HG02610 (cell line): ENCODE measurements around the gene UBD.

Source experiments
- ATAC-seq: cut with Tn5 transposase; IDR thresholded peaks from one replicate; pipeline ENCODE4 v1.9.1; 2021; ENCODE audit warnings: mild to moderate bottlenecking, moderate library complexity; ENCODE audit not compliant: unreplicated experiment

UBD gene

GRCh38 chr6:29559524-29560287, at the start of gene UBD:
UBD (minus strand) TSS chr6:29559732; CDS start chr6:29559701, 31 bp downstream.
- no peak for ATAC-seq

DNA sequence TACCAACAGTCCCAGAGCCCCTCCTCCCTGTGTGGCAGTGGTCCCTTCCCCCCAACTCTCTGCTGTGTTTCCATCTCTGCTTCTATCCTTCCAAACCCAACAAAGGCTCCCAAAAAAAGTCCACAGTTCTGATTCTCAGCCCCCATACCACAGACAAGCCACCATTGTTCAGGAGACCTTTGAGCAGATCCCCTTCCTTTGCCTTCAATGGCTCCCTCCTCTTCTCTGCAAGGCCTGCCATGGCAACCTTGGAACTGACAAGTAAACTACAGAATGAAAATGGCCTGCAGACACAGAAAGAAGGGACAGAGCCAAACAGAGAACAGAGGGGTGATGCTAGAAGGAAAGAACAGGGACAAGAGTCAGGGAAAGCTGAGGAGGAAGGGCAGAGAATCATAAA, 48.6 kb upstream of the UBD start:
- no peak for ATAC-seq

GRCh38 chr6:29603930-29604329, 44.4 kb upstream of the UBD start:
- ATAC-seq, result no peak

DNA sequence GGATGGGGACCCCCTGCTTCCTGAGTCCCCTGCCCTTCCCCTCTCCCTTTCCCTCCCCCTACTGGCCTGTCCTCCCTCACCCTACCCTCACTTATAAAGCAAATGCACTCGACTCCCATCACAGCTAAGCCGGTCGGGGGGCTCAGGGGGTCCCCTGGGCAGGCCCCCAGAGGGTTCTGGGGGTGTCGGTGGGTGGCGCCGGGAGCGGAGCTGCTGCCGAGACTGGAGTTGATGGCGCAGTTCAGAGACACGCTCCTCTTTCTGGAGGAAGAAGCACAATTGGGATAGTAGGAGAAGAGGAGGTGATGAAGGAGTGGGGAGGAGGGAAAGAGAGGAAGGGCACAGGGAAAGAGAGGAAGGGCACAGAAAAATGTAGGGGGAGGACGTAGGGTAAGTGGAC, 43.9 kb upstream of the UBD start:
- ATAC-seq, result no peak

DNA sequence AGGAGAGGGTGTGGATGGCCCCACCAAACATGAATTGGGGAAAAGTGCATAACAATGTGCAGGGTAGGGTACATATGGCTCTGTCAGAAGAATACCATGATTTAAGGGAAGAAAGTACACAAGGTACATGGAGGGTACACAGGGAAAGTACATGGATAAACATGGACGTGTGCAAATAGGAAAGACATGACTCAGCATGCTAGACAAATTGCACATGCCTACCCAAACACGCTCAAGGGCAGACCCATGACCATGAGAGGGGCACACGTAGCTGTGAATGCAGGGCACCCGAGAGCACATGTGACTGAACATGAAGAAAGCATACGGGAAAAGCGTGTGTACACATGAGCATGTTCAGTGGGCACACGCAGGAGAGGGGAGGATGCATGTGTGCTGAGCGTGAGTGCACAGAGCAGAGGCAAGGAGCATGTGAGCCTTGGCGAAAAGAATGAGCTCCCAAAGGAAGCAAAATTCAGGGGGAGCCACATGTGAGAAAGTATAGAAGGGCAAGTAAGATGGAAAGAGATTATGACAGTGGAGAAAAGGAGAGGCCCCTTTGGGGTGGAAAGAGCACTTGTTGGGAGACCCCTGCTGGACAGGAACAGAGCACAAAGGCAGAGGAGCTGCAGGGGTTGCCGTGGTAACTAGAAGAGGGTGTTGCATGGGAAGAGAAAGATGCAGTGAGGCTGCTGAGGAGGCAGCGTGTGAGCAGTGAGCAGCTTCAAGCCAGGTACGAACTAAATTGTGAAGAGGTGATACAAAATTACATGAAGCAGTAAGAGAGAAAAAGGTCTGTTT, 43.2 kb upstream of the UBD start:
- ATAC-seq, result no peak

DNA sequence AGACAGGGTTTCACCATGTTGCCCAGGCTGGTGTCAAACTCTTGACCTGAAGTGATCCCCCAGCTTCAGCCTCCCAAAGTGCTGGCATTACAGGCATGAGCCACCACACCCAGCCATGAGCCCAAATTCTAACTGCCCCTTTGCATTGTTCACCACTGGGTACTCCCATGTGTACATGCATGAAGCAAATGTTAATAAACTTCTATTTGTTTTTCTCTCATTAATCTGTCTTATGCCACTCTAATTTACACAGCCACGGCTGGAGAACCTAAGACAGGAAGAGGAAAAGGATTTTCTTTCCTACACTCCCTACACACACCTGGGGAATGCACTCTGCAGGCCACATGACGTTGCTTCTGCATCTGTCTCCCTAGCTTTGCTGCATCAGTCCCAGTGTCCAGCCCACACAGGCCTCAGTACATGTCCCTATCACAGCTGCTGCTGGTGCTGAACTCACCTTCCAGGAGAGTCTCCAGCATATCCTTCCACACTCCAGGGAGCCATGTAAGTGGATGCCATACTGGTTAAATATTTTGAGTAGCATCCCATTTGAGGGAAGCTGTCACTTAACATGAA, 38.7 kb upstream of the UBD start:
- no peak for ATAC-seq

DNA sequence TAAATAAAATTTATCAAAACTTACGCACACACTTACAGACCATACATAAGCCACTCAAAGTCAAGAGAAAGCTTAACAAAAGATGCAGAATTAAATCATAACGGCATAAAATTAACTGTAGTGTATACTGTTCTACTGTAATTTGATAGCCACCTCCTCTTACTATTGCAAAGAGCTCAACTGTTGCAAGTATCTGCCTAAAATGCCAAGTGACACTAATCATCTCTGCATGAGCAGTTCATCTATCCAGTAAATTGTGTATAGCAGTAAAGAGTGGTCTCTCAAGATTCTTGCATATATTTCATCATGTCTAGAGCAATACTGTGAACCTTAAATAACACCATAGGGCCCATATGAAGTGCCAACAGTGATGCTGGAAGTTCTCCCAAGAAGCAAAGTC, 37.7 kb upstream of the UBD start:
- ATAC-seq, result no peak

GRCh38 chr6:29596381-29596900, 36.9 kb upstream of the UBD start:
- no peak for ATAC-seq

- no peak for ATAC-seq
These were observed 33.8 kb upstream of the UBD start for GRCh38 chr6:29593199-29593855.

DNA sequence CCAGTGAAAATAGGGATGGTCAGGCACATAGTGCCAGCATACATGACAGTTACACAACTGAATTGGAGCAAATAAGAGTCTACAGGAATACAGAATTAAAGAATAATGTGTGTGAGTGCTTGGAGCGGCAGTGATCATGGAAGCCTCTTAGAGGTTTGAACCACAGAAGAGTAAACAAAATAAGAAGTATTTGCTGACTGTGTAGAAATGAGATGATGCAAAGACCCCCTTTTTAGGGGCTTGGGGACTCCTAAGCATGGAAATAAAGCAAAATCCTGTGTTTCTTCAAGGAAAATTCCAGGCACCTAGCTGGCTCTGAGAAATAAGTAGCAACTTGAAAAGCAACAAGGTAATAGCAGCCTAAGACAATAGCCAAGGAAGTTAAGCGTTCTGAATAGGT, 32.1 kb upstream of the UBD start:
- no peak for ATAC-seq

DNA sequence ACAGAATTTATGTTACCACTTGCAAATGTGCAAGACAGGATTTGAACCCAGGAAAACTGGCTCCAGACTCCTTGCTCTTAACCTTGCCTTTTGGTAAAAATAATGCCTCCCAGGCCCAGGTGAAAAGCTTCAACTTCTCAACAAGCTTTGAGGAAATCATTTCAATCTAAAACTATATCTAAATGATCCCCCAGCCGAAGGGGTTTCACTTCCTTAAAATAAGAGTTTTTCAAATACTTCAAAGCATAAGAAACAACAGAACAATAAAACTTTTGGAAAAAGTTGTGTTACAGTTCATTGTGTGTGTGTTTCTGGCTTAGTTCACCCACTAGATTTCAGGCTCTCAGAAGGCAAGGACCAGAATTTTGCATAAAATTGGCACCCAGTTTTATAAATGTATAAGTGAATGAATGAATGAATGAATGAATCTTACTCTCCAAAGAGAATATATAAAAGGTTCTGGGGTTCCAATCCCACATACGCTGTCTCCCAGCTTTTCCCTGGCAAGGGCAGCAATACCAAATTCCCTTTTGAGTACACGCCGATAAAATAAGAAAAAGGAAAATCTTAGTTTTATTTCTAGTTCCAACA, 30.8 kb upstream of the UBD start:
- ATAC-seq, result no peak

DNA sequence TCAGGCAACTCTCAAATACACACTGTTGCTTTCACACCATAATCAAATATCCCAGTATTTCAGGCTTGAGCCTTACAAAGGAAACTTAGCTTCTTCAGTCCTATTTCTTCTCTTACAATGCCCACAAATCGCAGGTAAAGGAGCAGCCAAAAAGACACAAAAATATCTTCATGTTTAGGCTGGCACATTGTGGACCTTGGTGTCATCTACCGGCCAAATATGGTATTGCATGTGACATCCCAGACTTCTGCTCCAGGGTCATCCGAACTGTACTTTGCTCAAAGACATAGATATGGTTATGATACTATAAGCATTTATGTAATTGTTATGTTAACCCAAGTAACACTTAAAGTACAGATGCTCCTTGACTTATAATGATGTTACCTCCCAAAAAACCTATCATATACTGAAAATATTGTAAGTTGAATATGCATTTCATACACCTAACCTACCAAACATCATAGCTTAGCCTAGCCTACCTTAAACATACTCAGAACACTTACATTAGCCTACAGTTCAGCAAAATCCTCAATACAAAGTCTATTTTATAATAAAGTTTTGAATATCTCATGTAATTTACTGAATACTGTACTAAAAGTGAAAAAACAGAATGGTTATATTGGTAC, 30.0 kb upstream of the UBD start:
- ATAC-seq, result no peak

GRCh38 chr6:29584821-29585220, 25.3 kb upstream of the UBD start, which contains the start of gene OR2H2:
OR2H2 (plus strand) TSS chr6:29585121; CDS start chr6:29587945, 2,824 bp downstream.
- no peak for ATAC-seq

DNA sequence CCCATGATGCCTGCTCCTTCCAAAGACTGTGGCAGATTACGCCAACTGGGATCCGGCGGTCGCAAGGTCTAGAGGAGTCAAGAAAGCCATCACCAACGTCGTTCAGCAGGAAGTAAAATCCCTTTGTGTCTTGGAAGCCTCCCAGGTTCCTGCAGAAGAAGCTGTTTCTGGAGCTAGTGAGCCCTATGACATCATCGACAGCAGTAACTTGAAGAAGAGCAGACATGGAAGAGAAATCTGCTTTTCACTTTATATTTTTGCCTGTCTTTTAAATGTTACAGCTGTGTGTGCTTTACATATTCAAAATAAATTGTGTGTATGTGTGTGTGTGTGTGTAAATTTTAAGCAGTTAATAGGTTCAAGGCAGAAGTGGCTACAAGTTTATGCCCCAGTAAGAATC, 18.0 kb upstream of the UBD start:
- no peak for ATAC-seq

GRCh38 chr6:29576056-29576455, 16.5 kb upstream of the UBD start:
- ATAC-seq, result no peak

DNA sequence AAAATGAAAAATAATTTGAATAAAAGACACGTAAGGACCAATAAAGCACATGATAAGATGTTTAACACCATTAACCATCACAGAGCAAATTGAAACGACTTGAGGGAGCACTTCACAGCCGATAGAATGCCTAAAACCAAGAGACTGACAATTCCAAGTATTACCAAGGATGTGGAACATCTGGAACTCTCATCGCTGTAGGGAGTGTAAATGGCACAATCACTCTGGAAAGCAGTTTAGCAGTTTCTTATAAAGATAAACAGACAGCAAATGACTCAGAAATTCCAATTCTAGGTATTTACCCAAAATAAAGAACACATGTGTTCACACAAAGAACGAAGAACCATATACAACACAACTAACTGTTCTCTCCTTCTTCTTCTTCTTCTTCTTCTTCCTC, 8.5 kb upstream of the UBD start:
- ATAC-seq, result no peak

DNA sequence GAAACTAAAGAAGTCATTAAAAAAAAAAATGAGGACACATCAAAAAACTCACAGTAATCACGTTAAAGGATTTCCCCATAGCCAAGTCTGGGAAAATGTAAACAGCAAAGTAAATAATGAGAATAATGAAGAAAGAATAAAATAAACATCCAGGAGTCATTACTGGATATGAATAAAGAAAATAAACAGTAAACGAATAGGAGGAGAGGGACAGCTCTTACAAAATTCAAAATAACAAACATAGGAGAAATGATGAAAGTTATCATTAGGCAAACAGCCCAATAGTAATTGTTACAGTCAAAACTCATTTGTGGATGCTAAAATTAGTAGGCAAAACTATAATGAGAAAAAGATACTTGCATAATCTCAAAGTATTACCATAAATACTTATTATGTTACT, 8.0 kb upstream of the UBD start:
- ATAC-seq, result no peak

DNA sequence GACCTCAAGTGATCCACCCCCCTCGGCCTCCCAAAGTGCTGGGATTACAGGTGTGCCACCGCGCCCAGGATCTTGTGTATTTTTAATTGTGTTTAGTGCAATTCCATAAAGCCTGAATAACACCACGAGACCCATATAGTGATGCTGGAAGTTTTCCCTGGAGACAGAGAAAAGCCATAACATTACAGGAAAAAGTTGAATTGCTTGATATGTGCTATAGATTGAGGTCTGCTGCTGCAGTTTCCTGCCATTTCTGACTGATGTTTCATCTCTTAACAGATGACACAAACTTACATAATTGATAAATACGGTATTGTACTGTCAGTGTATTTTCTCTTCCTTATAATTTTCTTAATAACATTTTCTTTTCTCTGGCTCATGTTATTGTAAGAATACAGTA, 7.3 kb upstream of the UBD start:
- ATAC-seq, result no peak

- no peak for ATAC-seq
These were observed 5.3 kb upstream of the UBD start for GRCh38 chr6:29564875-29565274.

DNA sequence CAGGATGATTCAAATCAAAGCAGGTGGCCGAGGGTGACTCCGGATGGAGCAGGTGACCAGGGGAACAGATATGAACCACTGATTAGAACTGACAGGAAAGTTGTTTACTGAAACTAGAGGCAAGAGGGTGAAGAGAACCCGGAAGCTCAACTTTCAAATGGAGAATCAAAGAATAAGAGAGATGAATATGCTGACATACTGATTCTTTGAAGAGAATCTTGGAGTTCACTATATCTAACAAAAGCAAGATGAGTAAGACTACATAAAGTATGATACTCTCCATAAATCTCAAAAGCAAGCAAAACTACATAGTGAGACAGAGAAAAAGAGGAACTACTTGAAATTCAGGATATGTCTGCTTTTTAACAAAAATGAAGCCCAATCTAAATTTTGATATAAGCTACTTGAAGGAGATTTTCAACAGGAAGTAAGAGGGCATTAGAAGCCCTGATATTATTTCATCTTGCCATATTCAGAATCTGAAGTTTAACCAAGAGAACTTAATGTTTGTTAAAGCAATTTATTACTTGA, 4.0 kb upstream of the UBD start:
- no peak for ATAC-seq
